Parietal lobe (tissue), 2 donors: ENCODE measurements around the gene IL17REL. TPM values are rescaled to one million over a fixed set of nuclear protein-coding genes. Genes with fewer than 3 reads are reported as not detected.

Source experiments
- small RNA-seq: library from RNA; depleted of rRNA; stranded (forward); fragments of <200 nt; gene quantifications from one replicate; pipeline ENCODE3, GENCODE V24; 2014; ENCODE audit warnings: low replicate concordance
- total RNA-seq: library from RNA; depleted of rRNA; stranded (reverse); fragments of >200 nt; gene quantifications from one replicate; pipeline ENCODE4 v1.2.3, GENCODE V29; 2014

IL17REL gene
- total RNA-seq = 0.31 TPM

GRCh38 chr22:50012211-50013181 is at the start of gene IL17REL:
Gene IL17REL (minus strand): TSS chr22:50012765. CDS start chr22:50012646, 119 bp downstream.

GRCh38 chr22:50058061-50058905 is 45.7 kb upstream of the IL17REL start, which contains the start of gene TTLL8:
Gene TTLL8 (minus strand): TSS chr22:50058298.

GRCh38 chr22:49960159-49961004 is 52.2 kb downstream of the IL17REL start, which contains the start of gene PIM3:
Gene PIM3 (plus strand): TSS chr22:49960772. CDS start chr22:49960948, 176 bp downstream.

Small RNAs within 50 kb of the gene (small RNA-seq; reads per million reads assigned to genes)
- not detected for gene MIR6821

Other genes starting within 250 kb of the IL17REL start
- 68.2 TPM for gene BRD1, start 184.9 kb downstream of the IL17REL start, total RNA-seq
- 41.6 TPM for gene ZBED4, start 158.9 kb downstream of the IL17REL start, total RNA-seq
- 20.7 TPM for gene ALG12, start 94.3 kb downstream of the IL17REL start, total RNA-seq
- 17.8 TPM for gene CRELD2, start 94.1 kb downstream of the IL17REL start, total RNA-seq
- 12.2 TPM for gene PIM3, start 52.0 kb downstream of the IL17REL start, total RNA-seq
- not detected for gene TTLL8, start 45.5 kb upstream of the IL17REL start, total RNA-seq
- gene MLC1, start 72.7 kb upstream of the IL17REL start, total RNA-seq = 23.8 TPM
- gene MOV10L1, start 77.2 kb upstream of the IL17REL start, total RNA-seq = 1.9 TPM
- 4.7 TPM for gene PANX2, start 158.0 kb upstream of the IL17REL start, total RNA-seq
- gene TRABD, start 173.1 kb upstream of the IL17REL start, total RNA-seq = 5.9 TPM
- gene SELENOO, start 188.2 kb upstream of the IL17REL start, total RNA-seq = 13.8 TPM
- gene TUBGCP6, start 232.3 kb upstream of the IL17REL start, total RNA-seq = 83.9 TPM
- 51.6 TPM for gene HDAC10, start 238.5 kb upstream of the IL17REL start, total RNA-seq
- gene MAPK12, start 248.9 kb upstream of the IL17REL start, total RNA-seq = 28.8 TPM